Heart right ventricle (tissue), 16 donors: ENCODE measurements around the gene BIRC2. TPM values are rescaled to one million over a fixed set of nuclear protein-coding genes. Genes with fewer than 3 reads are reported as not detected.
A peak's percentile ranks its signal among the peaks of the same experiment; 100 is the strongest.

Source experiments
- ATAC-seq, 8 donors: fragments of 200-7000 bp; cut with Tn5 transposase; one replicate each; pipeline ENCODE4 v1.9.1; 2020; ENCODE audit warnings: mild to moderate bottlenecking in 8 of 8, moderate library complexity in 8 of 8, moderate number of reproducible peaks in 1 of 8
- DNase-seq, 2 donors: peaks; one replicate each; pipeline ENCODE4 v3.0.0-alpha.2; 2020
- H3K27ac ChIP-seq, 10 donors: fragments of 200-600 bp; sonication (generic) in 2 of 10; one replicate each; pipeline versions ENCODE4 v1.5.0 to v1.8.0; 2020 to 2022; ENCODE audit warnings: mild to moderate bottlenecking in 3 of 10
- H3K27me3 ChIP-seq, 7 donors: fragments of 200-600 bp; one replicate each; pipeline ENCODE4 v1.8.0; 2021 to 2022; ENCODE audit warnings: mild to moderate bottlenecking in 2 of 7
- H3K36me3 ChIP-seq, 9 donors: fragments of 200-600 bp; sonication (generic) in 1 of 9; one replicate each; pipeline versions ENCODE4 v1.5.0 to v1.8.0; 2020 to 2022; ENCODE audit warnings: mild to moderate bottlenecking in 2 of 9
- H3K4me1 ChIP-seq, 9 donors: fragments of 200-600 bp; sonication (generic) in 1 of 9; one replicate each; pipeline versions ENCODE4 v1.5.0 to v1.8.0; 2020 to 2022; ENCODE audit warnings: mild to moderate bottlenecking in 4 of 9
- H3K4me3 ChIP-seq, 10 donors: fragments of 200-600 bp; sonication (generic) in 2 of 10; one replicate each; pipeline versions ENCODE4 v1.5.0 to v1.8.0; 2020 to 2022; ENCODE audit warnings: mild to moderate bottlenecking in 7 of 10, moderate library complexity in 2 of 10
- H3K9me3 ChIP-seq, 11 donors: fragments of 200-600 bp in 10 of 11; sonication (generic) in 2 of 11; one replicate each; pipeline versions ENCODE4 v1.5.0 to v1.8.0; 2013 to 2022; ENCODE audit warnings: mild to moderate bottlenecking in 2 of 11, control low read depth in 1 of 11, moderate library complexity in 1 of 11
- WGBS, 2 donors: extraction: QIAGEN DNeasy Blood & Tissue Kit; methylation state at CpG; one replicate each; pipeline ENCODE4 v1.1.7; 2013; ENCODE audit warnings: inconsistent platforms in 1 of 2; 5-methylcytosine and 5-hydroxymethylcytosine counted together
- intact Hi-C, 10 donors: fragments of 100-400 bp; cut with DNase I; formaldehyde crosslinking; loops; one replicate each; pipeline versions ENCODE4 v1.11.1 to v1.14.2; 2022
- polyA plus RNA-seq, 2 donors: library from polyadenylated mRNA; stranded (reverse); fragments of 200-250 nt; gene quantifications; one replicate each; pipeline ENCODE4 v1.2.3, GENCODE V29; 2013
- total RNA-seq, 10 donors: library from RNA; stranded (reverse); fragmentation: NEBNext Ultra II Directional in 3 of 10; extraction: Animal tissue kit (Norgen Biotek cat#: 25700) in 3 of 10; gene quantifications; one replicate each; pipeline versions ENCODE4 v1.2.1 to v1.2.4, GENCODE V29; 2021 to 2023
- TF ChIP-seq, protein P1 (sequence below), 9 donors: fragments of 200-600 bp; sonication (generic) in 2 of 9; IDR thresholded peaks; one replicate each; pipeline versions ENCODE4 v1.5.0 to v1.8.0; 2021 to 2022; ENCODE audit warnings: antibody characterized with exemption in 9 of 9, mild to moderate bottlenecking in 5 of 9, moderate library complexity in 1 of 9
- donor health status: Arrhythmogenic right ventricular cardiomyopathy.
- donor health status: ischemic (EF 13 %, LVEDD 7.1; RV severe dilation, severe dysfunction).
- donor health status: healthy with polysubstance abuse.
- donor health status: DM: no; HTN: yes; CAD: no.
- donor health status: DM: no; HTN: no; CAD: no.
- donor health status: ischemic (EF 25% LVEDD 6.9; RV normal size, moderate dysfunction).
- donor health status: ischemic (EF 25% LVEDD 5.7; RV mildly dilated, moderate dysfunction).
- donor health status: healthy.
- donor health status: DM: yes; HTN: yes; CAD: no.
- donor health status: Ischemic cardiomyopathy.
- donor health status: ischemic (EF 35%, LVEDD 5.7; RV mildly dilated, moderate dysfunction).
- donor health status: nonischemic (EF 11% LVEDD 7.7; RV severe dilation, severe dysfunction).
- donor health status: DM: yes; HTN: yes; CAD: no.
- donor health status: PGD.
- donor health status: ischemic (EF 29% LVEDD 5.4; RV normal size, mild dysfunction).
- donor health status: nonischemic (EF 23%, LVEDD 6.1; RV moderate dilation, normal function).

Gene BIRC2
- total and polyA plus RNA-seq, 12 donors: 20.2 to 39.7 (median 28.0) TPM

DNA sequence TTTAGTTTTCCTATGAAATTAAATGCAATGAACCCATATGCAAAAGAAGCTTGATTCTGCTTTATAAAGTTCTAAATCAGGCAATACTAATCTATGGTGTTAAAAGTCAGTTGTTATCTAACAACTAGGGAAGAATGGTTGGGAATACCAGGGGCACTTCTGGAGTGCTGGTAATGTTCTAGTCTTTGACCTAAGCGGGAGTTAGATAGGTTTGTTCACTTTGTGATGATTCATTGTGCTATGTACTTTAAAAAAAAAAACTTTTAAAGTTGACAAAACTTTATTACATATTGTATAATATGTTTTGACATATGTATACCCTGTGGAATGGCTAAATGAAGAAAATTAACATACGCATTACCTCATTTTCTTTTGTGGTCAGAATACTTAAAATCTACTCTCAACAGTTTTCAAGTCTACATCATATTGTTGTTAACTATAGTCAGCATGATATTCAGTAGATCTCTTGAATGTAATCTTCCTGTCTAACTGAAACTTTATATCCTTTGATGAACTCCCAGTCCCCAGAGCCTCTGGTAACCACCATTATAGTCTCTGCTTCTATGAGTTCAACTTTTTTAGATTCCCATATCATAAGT is 39.2 kb downstream of the BIRC2 start:
- H3K4me3 ChIP-seq: no peak overlapping the region
- peaks cover 0 to 38% (median 16%) of the 10 kb centered on the region in 9 donors for H3K4me1 ChIP-seq
- intact Hi-C loops: loop anchor here in 1 of 10 donors (10.0 kb wide), 1 partner anchor 69 kb away; the partner anchor contains the start of gene TMEM123
- peaks cover 0 to 77% (median 6%) of the 10 kb centered on the region in 9 donors for H3K36me3 ChIP-seq
- TF ChIP-seq, protein P1, sequence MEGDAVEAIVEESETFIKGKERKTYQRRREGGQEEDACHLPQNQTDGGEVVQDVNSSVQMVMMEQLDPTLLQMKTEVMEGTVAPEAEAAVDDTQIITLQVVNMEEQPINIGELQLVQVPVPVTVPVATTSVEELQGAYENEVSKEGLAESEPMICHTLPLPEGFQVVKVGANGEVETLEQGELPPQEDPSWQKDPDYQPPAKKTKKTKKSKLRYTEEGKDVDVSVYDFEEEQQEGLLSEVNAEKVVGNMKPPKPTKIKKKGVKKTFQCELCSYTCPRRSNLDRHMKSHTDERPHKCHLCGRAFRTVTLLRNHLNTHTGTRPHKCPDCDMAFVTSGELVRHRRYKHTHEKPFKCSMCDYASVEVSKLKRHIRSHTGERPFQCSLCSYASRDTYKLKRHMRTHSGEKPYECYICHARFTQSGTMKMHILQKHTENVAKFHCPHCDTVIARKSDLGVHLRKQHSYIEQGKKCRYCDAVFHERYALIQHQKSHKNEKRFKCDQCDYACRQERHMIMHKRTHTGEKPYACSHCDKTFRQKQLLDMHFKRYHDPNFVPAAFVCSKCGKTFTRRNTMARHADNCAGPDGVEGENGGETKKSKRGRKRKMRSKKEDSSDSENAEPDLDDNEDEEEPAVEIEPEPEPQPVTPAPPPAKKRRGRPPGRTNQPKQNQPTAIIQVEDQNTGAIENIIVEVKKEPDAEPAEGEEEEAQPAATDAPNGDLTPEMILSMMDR (IDR thresholded peaks at IDR 0.05): no peak
- no peaks in the 10 kb centered on the region for H3K9me3 ChIP-seq
- ATAC-seq (no peak), DNase-seq (no peak)
- no peak overlapping the region for H3K27ac ChIP-seq
- 95 to 97% methylated on average over 2 of the region's 2 CpGs for WGBS, 2 donors
- no peaks in the 10 kb centered on the region for H3K27me3 ChIP-seq

DNA sequence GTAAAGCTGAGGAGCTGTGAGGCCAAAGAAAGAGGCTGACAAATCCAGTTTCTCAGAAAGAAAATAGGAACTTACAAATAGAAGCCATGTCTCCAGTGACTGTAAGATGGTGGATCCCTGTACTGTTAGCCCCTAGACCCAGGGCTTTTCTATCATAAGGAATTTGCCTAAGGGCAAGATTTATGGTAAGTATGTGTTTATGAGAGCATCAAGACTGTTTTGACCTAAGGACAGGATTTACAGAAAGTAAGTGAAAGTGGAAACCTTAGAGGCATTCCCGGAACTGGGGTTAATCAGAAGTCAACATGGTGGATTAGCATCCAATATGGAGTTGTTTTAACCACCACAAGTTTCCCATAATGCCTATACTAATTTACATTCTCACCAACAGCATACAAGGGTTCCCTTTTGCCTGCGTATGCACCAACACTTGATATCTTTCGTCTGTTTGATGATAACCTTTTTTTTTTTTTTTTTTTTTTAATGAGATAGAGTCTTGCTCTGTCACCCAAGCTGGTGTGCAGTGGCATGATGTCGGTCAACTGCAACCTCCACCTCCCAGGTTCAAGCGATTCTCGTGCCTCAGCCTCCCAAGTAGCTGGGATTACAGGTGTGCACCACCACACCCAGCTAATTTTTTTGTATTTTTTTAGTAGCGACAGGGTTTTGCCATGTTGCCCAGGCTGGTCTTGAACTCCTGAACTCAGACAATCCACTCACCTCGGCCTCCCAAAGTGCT is 40.2 kb downstream of the BIRC2 start:
- ATAC-seq: no peak
- no peak for DNase-seq
- Histone ChIP-seq H3K4me3 (no peak overlapping the region), H3K9me3 (no peaks in the 10 kb centered on the region), H3K4me1 (peaks cover 0 to 38% (median 16%) of the 10 kb centered on the region in 9 donors), H3K27me3 (no peaks in the 10 kb centered on the region), H3K36me3 (peaks cover 0 to 78% (median 10%) of the 10 kb centered on the region in 9 donors), H3K27ac (no peak overlapping the region)
- TF ChIP-seq, protein P1 (IDR thresholded peaks at IDR 0.05): no peak
- WGBS, 2 donors: 93 to 95% methylated on average over 8 of the region's 8 CpGs
- intact Hi-C loops: loop anchor here in 1 of 10 donors (10.0 kb wide), 1 partner anchor 68 kb away; the partner anchor contains the start of gene TMEM123

DNA sequence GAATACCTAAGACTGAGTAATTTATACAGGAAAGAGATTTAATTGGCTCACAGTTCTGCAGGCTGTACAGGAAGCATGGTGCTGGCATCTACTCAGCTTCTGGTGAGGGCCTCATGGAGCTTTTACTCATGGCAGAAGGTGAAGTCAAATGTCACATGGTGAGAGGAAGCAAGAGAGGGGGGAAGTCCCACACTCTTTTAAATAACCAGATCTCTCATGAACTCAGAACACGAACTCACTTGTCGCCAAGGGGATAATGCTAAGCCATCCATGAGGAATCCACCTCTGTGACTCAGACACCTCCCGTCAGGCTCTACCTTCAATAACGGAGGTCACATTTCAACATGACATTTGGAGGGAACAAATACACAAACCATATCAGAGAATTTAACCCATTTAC is 42.2 kb downstream of the BIRC2 start:
- H3K4me3 ChIP-seq: no peak overlapping the region
- ATAC-seq (no peak), DNase-seq (no peak)
- no peaks in the 10 kb centered on the region for H3K9me3 ChIP-seq
- 94% methylated on average over 4 of the region's 4 CpGs for WGBS, 2 donors
- TF ChIP-seq, protein P1 (IDR thresholded peaks at IDR 0.05): no peak
- peaks cover 0 to 20% (median 6%) of the 10 kb centered on the region in 9 donors for H3K4me1 ChIP-seq
- intact Hi-C loops: loop anchor here in 1 of 10 donors (10.0 kb wide), 1 partner anchor 66 kb away; the partner anchor contains the start of gene TMEM123
- H3K27me3 ChIP-seq: no peaks in the 10 kb centered on the region
- H3K27ac ChIP-seq: no peak overlapping the region
- peaks cover 0 to 95% (median 15%) of the 10 kb centered on the region in 9 donors for H3K36me3 ChIP-seq

DNA sequence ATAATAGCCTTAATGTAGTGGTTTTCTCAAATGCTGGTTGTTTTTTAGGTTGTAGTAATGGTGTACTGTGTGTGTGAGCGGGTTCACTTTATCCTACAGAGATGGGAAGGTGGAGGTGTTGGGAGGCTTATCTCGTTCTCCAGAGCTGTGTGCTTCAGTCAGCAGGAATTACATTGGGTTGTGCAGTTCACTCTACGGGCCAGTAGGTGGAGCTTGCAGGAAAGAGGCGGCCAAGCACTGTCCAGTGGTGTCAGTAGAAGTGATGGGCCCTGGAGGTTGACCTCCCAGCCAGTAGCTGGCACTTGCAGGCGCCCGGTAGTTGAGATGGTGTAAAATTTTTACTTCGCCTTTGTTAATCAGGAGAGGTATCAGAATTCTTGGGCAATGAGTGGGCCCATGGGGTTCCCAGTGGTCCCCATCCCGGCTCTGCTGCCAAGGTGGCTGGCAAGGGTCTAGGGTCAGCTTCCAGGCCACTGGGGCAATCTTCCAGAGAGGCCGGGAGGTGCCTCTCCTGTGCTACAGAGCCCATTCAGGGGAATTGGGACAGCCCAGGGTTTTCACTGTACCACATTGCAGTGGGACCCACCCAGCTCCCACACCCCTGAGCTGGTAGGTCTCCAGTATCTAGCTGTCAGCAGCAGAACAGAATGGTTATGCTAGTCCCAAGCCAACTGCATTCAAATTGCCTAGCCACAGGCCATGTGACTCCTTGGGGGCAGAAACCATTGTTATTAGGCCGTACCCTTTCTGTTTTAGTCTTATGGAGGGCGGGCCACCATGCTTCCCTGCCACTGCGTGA is 43.9 kb downstream of the BIRC2 start:
- WGBS, 2 donors: 71 to 76% methylated on average over 12 of the region's 12 CpGs
- intact Hi-C loops: loop anchor here in 9 of 10 donors (2.0 to 5.0 kb wide), 6 partner anchors 61 to 106 kb away; partner anchors contain the start of gene TMEM123 (in 2 of the 9)
- TF ChIP-seq, protein P1 (IDR thresholded peaks at IDR 0.05): peak; percentile 71 to 87 (median 83)
- Histone ChIP-seq H3K4me3 (no peak overlapping the region), H3K27ac (no peak overlapping the region), H3K4me1 (peaks cover 0 to 5% (median 0%) of the 10 kb centered on the region in 9 donors), H3K27me3 (no peaks in the 10 kb centered on the region), H3K9me3 (no peaks in the 10 kb centered on the region), H3K36me3 (peaks cover 0 to 94% (median 18%) of the 10 kb centered on the region in 9 donors)
- peak; percentile 44 to 57 for DNase-seq
- peak; percentile 76 to 88 (median 86) for ATAC-seq
